ENCODE results near the gene CES3.
A peak's percentile ranks its signal among the peaks of the same experiment; 100 is the strongest.
"Not testable (repeated sequence)": the region's sequence is repeated elsewhere in the genome, so short reads cannot be mapped to it uniquely, and the experiment has no call there.

The CES3 gene

GRCh38 chr16:66946974-66947301 lies 14.1 kb upstream of the CES3 start:
- DNase-seq (ENCODE audit: low spot score) = no peak

- peak; percentile 82 for DNase-seq (ENCODE audit: low spot score)
Observed at GRCh38 chr16:66947302-66948065, 13.6 kb upstream of the CES3 start.

GRCh38 chr16:66948134-66948836 lies 12.8 kb upstream of the CES3 start:
- no peak for DNase-seq (ENCODE audit: low spot score)

DNA sequence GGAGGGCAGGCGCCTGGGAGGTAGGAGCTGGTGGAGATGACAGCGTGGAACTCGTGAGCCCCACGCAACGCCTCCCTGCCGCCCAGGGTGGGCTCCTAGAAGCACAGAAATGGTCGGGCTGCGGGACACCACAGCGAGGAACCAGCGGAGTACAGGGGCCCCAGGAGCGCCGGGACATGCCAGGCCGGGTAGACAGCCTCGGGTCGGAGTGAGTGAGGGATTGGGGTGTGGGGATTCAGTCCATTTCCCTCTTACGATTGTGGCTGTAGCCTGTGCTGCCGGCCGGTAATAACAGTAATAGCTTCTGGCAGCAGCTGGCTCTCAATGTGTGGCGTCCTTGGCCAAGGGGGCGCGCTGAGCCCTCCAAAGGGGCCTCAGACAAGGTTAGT lies 12.2 kb upstream of the CES3 start:
- DNase-seq (ENCODE audit: low spot score) = no peak

DNA sequence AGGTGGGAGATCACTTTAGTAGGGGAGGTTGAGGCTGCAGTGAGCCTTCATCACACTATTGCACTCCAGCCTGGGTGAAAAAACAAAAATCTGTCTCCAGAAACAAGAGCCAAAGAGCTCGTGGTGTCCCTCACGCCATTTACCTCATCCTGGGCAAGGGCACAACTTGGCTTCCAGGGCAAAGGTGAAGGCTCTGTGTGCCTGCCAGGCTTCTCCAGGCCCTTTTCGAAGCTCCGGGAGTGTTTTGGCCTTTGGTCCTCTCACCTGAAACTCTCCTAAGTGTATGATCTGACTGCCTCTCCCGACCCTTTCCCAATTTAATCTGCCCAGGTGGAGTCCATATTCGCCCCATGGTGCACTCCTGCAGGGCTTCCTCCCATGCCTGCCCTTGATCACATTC lies 11.6 kb upstream of the CES3 start:
- no peak for DNase-seq (ENCODE audit: low spot score)

DNA sequence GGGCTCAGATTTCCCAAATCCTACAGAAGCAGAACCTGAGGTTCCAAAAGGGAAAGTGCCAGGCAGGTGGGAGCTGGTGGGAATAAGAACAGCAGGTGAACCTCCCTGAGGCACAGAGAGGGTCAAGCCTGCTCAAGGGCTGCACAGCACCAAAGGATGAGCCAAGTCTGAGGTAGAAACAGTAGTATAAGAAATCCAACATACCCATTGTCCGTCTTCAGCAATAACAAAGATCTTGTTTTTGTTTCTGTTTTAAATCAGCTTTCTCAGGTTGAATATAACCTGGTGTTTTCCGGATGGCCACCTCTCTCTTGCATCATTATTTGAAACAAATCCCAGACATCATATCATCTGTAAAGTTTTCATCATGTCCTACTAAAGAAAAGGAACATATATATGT lies 10.6 kb upstream of the CES3 start:
- DNase-seq (ENCODE audit: low spot score) = no peak

GRCh38 chr16:66950971-66951790 lies 9.9 kb upstream of the CES3 start:
- DNase-seq (ENCODE audit: low spot score) = no peak

GRCh38 chr16:66952430-66953110 lies 8.5 kb upstream of the CES3 start:
- DNase-seq (ENCODE audit: low spot score) = no peak

DNA sequence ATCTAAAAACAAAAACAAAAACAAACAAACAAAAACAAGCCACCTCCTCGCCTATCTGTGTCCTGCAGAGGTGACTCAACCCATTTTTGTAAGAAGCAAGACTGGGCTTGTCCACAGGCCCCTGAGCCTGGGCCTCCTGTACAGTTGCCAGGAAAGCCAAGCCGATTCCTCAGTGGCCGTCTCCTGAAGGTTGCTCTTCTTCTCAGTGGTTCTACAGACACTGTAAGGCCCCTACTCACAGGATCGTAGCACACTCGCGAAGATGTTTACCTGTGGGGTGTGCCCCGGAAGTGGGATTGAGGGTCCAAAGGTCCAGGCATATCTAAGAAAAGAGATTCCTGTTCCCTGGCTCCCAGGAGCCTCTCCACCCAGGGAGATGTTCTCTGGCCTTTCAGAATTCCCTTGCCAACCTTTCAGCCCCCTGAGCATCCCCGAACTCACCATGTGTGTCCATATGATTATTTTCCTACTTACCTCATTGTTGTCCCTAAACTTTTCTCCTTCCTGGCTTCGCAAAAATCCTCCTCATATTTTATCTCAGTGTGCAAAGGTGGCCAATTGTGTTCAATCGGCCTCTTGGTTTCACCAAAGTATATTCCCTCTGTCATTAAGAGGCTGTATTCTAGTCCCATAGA lies 7.5 kb upstream of the CES3 start:
- no peak for DNase-seq (ENCODE audit: low spot score)

- DNase-seq (ENCODE audit: low spot score) = peak; percentile 81
Observed at GRCh38 chr16:66954097-66954659, 6.9 kb upstream of the CES3 start.

DNA sequence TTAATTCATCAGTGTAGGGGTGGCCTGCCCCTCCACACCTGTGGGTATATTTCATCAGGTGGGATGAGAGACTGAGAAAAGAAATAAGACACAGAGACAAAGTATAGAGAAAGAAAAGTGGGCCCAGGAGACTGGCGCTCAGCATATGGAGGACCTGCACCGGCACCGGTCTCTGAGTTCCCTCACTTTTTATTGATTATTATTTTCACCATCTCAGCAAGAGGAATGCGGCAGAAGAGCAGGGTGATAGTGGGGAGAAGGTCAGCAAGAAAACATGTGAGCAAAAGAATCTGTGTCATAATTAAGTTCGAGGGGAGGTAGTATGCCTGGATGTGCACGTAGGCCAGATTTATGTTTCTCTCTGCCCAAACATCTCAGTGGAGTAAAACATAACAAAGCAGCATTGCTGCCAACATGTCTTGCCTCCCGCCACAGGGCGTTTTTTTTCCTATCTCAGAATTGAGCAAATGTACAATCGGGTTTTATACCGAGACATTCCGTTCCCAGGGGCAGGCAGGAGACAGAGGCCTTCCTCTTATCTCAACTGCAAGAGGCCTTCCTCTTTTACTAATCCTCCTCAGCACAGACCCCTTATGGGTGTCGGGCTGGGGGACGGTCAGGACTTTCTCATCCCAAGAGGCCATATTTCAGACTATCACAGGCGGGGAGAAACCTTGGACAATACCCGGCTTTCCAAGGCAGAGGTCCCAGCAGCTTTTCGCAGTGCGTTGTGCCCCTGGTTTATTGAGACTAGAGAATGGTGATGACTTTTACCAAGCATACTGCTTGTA lies 5.5 kb upstream of the CES3 start:
- DNase-seq (ENCODE audit: low spot score) = not testable (repeated sequence)

DNA sequence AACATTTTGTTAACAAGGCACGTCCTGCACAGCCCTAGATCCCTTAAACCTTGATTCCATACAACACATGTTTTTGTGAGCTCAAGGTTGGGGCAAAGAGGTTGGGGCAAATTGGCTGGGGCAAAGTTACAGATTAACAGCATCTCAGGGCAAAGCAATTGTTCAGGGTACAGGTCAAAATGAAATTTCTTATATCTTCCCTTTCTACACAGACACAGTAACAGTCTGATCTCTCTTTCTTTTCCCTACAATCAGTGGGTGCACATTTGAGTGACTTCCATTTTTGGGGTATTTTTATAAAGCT lies 5.0 kb upstream of the CES3 start:
- DNase-seq (ENCODE audit: low spot score) = not testable (repeated sequence)

- no peak for DNase-seq (ENCODE audit: low spot score)
Observed at GRCh38 chr16:66958857-66959703, 2.0 kb upstream of the CES3 start.

- DNase-seq (ENCODE audit: low spot score) = no peak
Observed at GRCh38 chr16:66959704-66960161, 1.3 kb upstream of the CES3 start.

DNA sequence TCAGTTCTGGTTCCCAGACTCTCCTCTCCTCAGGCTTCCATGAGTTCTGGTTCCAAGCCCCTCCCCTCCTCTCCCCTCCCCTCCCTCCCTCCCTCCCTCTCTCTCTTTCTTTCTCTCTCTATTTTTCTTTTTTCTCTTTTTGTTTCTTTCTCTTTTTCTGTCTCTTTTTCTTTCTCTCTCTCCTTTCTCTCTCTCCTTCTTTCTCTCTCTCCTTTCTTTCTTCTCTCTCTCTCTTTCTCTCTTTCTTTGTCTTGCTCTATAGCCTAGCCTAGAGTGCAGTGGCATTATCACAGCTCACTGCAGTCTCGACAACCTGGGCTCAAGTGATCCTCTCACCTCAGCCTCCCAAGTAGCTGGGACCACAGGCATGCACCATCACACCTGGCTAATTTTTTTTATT lies 796 bp upstream of the CES3 start:
- DNase-seq (ENCODE audit: low spot score) = no peak

GRCh38 chr16:66961914-66962313 lies 848 bp downstream of the CES3 start:
- no peak for DNase-seq (ENCODE audit: low spot score)

DNA sequence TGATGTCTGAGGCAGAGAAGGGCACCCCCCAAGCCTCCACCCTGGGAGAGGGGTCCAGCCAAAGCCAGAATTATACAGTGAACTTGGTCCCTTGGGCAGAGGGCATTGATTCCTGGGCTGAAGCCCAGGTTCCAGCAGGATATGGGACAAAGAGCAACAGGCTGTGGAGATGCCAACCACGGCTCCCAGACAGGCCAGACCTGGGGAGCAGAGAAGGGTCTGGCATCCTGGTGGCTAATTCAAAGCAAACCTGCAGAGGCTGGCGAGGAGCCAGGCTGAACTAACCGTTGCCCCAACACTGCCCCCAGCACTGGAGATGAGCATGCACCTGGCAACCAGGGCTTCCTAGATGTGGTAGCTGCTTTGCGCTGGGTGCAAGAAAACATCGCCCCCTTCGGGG lies 3.0 kb downstream of the CES3 start:
- DNase-seq (ENCODE audit: low spot score) = no peak

DNA sequence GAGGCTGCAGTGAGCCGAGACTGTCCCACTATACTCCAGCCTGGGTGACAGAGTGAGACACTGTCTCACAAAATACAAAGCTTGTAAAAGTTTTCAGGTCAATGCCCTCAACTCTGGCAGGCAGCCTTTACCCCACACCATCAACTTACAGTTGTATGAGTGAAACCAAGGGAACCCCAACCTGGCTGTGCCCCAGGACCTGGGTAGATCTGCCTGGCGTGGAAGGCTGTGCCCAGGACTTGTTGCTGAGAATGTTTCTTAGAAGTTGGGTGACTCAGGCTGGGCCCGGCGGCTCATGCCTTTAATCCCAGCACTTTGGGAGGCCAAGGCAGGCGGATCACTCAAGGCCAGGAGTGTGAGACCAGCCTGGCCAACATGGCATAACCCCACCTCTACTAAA lies 7.8 kb downstream of the CES3 start:
- no peak for DNase-seq (ENCODE audit: low spot score)

GRCh38 chr16:66970775-66971720 lies 10.0 kb downstream of the CES3 start:
- no peak for DNase-seq (ENCODE audit: low spot score)

Measured in left forelimb (tissue), 1 donor.